ENCODE results near the gene ZNF12. TPM values are rescaled to one million over a fixed set of nuclear protein-coding genes. Genes with fewer than 3 reads are reported as not detected.
"Not testable (repeated sequence)": the region's sequence is repeated elsewhere in the genome, so short reads cannot be mapped to it uniquely, and the experiment has no call there.

Gene ZNF12
- total and polyA plus RNA-seq, 10 of the 15 experiments (the other 5 are each of a cell fraction or from before 2014, with no cell fraction given): 6.7 to 38.1 (median 14.4) TPM

DNA sequence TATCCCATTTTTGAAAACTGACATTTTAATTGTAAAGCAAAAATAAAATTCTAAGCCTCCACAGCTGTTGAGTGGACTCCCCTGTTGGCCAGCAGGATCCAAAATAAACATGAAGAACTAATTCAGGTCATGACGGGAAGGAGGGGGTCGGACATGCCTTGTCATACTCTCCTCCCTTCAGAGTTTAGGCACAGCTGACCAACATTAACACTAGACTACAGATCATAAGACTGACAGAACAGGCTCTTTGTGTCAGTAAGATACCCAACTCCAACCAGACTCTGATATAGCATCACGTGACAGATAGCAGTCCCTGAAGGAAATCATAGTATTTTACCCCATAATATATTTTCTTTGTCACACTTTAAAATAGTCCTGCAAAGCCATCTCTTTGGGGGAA lies 20.9 kb upstream of the ZNF12 start:
- RAD21 ChIA-PET (ENCODE audit: unreplicated experiment): no interaction called here
- Histone ChIP-seq H3K27me3 (replicated peaks in 1 of 2; ENCODE audit: control insufficient read depth in 2 of 2, insufficient read depth in 2 of 2, low read length in 1 of 2) (no peaks in the 10 kb centered on the region), H2AFZ (ENCODE audit: control insufficient read depth, low read depth, low read length) (no peak overlapping the region), H4K20me1 (ENCODE audit: control insufficient read depth, insufficient read depth) (no peaks in the 10 kb centered on the region), H3K79me2 (ENCODE audit: control insufficient read depth, insufficient read depth, low read length) (peaks cover 24% of the 10 kb centered on the region), H3K36me3 (ENCODE audit: control insufficient read depth in 2 of 2, insufficient read depth in 2 of 2, low read length in 1 of 2) (no peaks in the 10 kb centered on the region; a peak in 1 of 4 replicates), H3K4me2 (ENCODE audit: control insufficient read depth, insufficient read depth) (no peak overlapping the region), H3K9ac (ENCODE audit: control insufficient read depth, insufficient read depth, low read length) (no peak overlapping the region), H3K27ac (ENCODE audit: control insufficient read depth, insufficient read depth) (no peak overlapping the region), H3K4me3 (no peak overlapping the region), H3K9me3 (replicated peaks; ENCODE audit: control insufficient read depth, insufficient read depth, low read length) (no peaks in the 10 kb centered on the region), H3K4me1 (ENCODE audit: control insufficient read depth, insufficient read depth, low read length) (peaks cover 16% of the 10 kb centered on the region)
- peak; percentile 58; the same call in 1 of the 2 replicates for TF ChIP-seq RAD51 (IDR thresholded peaks at IDR 0.05)
- TF ChIP-seq YY1 (IDR thresholded peaks at IDR 0.05; ENCODE audit: low read depth, low read length): no peak
- 97% methylated on average over 3 of the region's 3 CpGs for WGBS (ENCODE audit: insufficient coverage, insufficient replicate concordance, low lambda C conversion rate, missing lambda C conversion rate)
- CTCF ChIA-PET: no interaction called here
- SMC1A ChIA-PET (ENCODE audit: uncharacterized antibody, unreplicated experiment): no interaction called here
- POLR2A ChIA-PET: interaction anchor here (1.2 kb wide), 1 partner anchor 90 kb away, joined by 3 read pairs; the partner anchor contains the start of gene ZNF316
- in situ Hi-C loops (cut with MboI) (no loop called here), intact Hi-C loops (cut with micrococcal nuclease; ENCODE audit: unreplicated experiment) (loop anchor here (2.0 to 5.0 kb wide), 2 partner anchors 21 to 135 kb away; partner anchors contain the start of genes INTS15 and ZNF12)
- no TSS peak for BruUV-seq (replicated peaks)
- no peak for ATAC-seq
- no peak for FAIRE-seq
- DNase-seq (ENCODE audit: low read depth, low spot score): no peak

DNA sequence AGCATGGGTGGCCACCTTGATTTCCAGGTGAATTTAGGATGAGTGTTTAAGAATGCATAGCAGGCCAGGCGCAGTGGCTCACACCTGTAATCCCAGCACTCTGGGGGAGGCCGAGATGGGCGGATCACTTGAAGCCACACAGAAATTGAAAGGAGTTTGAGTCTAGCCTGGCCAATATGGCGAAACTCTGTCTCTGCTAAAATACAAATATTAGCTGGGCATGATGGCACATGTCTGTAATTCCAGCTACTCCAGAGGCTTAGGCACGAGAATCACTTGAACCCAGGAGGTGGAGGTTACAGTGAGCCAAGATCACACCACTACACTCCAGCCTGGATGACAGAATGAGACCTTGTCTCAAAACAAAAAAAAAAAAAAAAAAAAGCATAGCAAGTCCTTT lies 19.6 kb upstream of the ZNF12 start:
- FAIRE-seq; ATAC-seq; BruUV-seq (replicated peaks); H4K20me1 ChIP-seq (ENCODE audit: control insufficient read depth, insufficient read depth); DNase-seq (ENCODE audit: low read depth, low spot score); H2AFZ ChIP-seq (ENCODE audit: control insufficient read depth, low read depth, low read length); H3K9ac ChIP-seq (ENCODE audit: control insufficient read depth, insufficient read depth, low read length); in situ Hi-C loops (cut with MboI); H3K36me3 ChIP-seq (ENCODE audit: control insufficient read depth in 2 of 2, insufficient read depth in 2 of 2, low read length in 1 of 2); H3K27me3 ChIP-seq (replicated peaks in 1 of 2; ENCODE audit: control insufficient read depth in 2 of 2, insufficient read depth in 2 of 2, low read length in 1 of 2); H3K9me3 ChIP-seq (replicated peaks; ENCODE audit: control insufficient read depth, insufficient read depth, low read length); H3K4me3 ChIP-seq: not testable (repeated sequence)
- ChIA-PET CTCF (interaction anchor here (0.7 kb wide), 1 partner anchor 10 kb away, joined by 4 read pairs; no protein-coding TSS in a partner anchor), SMC1A (ENCODE audit: uncharacterized antibody, unreplicated experiment) (interaction anchor here (2.1 kb wide), 1 partner anchor 13 kb away, joined by 8 read pairs; no protein-coding TSS in a partner anchor), POLR2A (interaction anchor here (0.6 to 1.7 kb wide), 4 partner anchors 11 to 1372 kb away, joined by 3 to 5 read pairs (median 4); no protein-coding TSS in a partner anchor), RAD21 (ENCODE audit: unreplicated experiment) (interaction anchor here (0.9 kb wide), 1 partner anchor 13 kb away, joined by 3 read pairs; no protein-coding TSS in a partner anchor)
- H3K79me2 ChIP-seq (ENCODE audit: control insufficient read depth, insufficient read depth, low read length): peaks cover 20% of the 10 kb centered on the region
- peak overlapping the region; percentile 20; the same call in 1 of the 2 replicates for H3K27ac ChIP-seq (ENCODE audit: control insufficient read depth, insufficient read depth)
- H3K4me1 ChIP-seq (ENCODE audit: control insufficient read depth, insufficient read depth, low read length): peaks cover 16% of the 10 kb centered on the region
- WGBS (ENCODE audit: insufficient coverage, insufficient replicate concordance, low lambda C conversion rate, missing lambda C conversion rate): 83% methylated on average over 5 of the region's 5 CpGs
- H3K4me2 ChIP-seq (ENCODE audit: control insufficient read depth, insufficient read depth): 0 out of 2 replicates have a peak overlapping the region, but pooled peaks have one; percentile 82
- intact Hi-C loops (cut with micrococcal nuclease; ENCODE audit: unreplicated experiment): loop anchor here (5.0 kb wide), 1 partner anchor 134 kb away; the partner anchor contains the start of gene INTS15

Measured in GM12878 (cell line).